ENCODE results near the gene CRIP2.

CRIP2 gene

DNA sequence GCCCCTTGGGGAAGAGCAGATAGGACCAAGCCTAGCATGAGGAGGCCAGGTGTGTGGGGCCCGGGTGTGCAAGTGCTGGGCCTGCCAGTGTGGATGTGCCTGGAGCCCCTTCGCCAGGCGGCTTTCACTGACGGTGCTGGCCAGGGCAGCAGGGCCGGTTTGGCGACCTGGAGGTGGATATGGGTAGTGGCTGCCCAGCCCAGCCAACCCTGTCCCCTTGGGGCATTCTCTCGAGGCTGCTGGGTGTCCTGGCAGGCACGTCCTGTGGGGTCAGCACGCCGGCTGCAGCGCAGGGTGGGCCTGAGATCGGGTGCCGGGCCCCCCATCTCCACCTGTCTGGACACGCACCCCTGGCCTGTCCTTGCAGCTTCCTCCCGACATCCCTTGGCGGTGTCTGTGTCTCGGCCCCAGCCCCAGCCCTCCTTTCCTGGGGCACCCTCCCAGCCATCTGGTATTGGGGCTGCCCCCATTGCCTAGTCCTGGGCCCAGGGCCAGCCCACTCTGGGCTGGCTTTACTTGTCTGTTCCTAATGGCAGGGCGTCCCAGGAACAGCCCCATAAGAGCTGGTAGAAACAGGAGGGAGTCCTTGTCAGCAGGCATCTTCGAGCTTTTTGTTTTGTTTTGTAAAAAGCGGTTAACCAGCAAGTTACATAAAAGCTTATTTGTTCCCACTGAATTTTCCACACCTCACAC lies 7.2 kb upstream of the CRIP2 start:
- no peak overlapping the region for H3K4me3 ChIP-seq (ENCODE audit: low read depth, low read length)
- no peak for DNase-seq (ENCODE audit: low read depth)
- TF ChIP-seq, protein P1, sequence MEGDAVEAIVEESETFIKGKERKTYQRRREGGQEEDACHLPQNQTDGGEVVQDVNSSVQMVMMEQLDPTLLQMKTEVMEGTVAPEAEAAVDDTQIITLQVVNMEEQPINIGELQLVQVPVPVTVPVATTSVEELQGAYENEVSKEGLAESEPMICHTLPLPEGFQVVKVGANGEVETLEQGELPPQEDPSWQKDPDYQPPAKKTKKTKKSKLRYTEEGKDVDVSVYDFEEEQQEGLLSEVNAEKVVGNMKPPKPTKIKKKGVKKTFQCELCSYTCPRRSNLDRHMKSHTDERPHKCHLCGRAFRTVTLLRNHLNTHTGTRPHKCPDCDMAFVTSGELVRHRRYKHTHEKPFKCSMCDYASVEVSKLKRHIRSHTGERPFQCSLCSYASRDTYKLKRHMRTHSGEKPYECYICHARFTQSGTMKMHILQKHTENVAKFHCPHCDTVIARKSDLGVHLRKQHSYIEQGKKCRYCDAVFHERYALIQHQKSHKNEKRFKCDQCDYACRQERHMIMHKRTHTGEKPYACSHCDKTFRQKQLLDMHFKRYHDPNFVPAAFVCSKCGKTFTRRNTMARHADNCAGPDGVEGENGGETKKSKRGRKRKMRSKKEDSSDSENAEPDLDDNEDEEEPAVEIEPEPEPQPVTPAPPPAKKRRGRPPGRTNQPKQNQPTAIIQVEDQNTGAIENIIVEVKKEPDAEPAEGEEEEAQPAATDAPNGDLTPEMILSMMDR (IDR thresholded peaks at IDR 0.05; ENCODE audit: low read depth, low read length, missing control alignments) = no peak
- in situ Hi-C loops (cut with HindIII; ENCODE audit: low sequenced_read_pairs) = no loop called here

DNA sequence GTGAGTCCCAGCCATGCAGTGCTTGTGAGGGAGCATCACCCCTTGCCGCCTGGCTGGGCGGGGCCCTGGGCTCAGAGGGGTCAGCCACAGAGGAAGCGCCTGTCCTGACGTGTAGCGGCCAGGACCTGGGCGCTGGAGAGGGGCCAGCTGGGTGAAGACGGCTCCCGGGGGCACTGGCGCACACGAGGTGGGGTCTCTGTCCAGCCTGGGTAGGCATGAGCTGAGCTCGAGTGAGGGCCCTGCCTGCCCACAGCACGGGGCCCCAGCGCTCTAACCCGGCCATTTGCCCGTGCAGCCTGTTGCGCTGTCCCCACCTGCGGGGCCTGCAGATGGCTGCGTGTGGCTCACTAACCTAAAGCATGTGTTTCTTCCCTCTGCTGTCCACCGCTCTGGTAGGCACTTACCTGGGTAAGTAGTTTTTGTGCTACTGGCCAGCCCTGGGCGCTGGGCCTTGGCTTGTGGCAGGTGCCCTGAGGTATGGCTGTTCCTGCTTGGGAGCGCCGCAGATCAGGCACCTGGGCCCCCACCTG lies 6.6 kb upstream of the CRIP2 start:
- TF ChIP-seq, protein P1 (IDR thresholded peaks at IDR 0.05; ENCODE audit: low read depth, low read length, missing control alignments) = no peak
- DNase-seq (ENCODE audit: low read depth) = no peak
- in situ Hi-C loops (cut with HindIII; ENCODE audit: low sequenced_read_pairs) = no loop called here
- no peak overlapping the region for H3K4me3 ChIP-seq (ENCODE audit: low read depth, low read length)

DNA sequence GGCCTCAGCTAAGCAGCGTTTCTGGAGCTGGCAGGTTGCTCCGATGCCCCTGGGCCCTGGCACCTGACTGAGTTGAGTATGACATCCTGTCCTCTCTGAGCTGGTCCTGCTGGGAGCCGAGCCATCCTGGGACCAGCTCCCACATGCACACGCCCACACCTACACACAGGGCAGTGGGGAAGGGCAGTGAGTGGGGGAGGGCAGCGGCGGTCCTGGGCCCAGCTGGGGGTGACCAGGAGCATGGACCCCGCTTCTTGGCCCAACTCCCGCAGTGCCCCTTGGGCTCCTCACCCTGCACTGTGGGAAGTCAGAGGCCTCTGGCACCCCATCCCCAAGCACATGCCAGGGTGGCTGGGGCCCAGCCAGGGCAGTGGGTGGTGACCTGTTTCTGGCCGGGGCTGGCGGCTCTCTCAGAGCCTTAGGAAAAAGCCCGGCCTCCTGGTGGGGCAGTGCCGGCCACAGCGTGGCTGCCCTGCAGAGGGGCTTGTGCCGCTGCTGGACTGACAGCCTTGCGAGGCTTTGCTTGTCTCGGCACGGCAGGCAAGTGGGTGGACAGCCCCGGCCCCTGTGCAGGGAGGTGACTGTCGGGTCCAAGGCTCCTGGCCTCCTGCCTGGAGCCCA lies 5.9 kb upstream of the CRIP2 start:
- no peak overlapping the region for H3K4me3 ChIP-seq (ENCODE audit: low read depth, low read length)
- TF ChIP-seq, protein P1 (IDR thresholded peaks at IDR 0.05; ENCODE audit: low read depth, low read length, missing control alignments) = no peak
- no peak for DNase-seq (ENCODE audit: low read depth)
- in situ Hi-C loops (cut with HindIII; ENCODE audit: low sequenced_read_pairs) = no loop called here

DNA sequence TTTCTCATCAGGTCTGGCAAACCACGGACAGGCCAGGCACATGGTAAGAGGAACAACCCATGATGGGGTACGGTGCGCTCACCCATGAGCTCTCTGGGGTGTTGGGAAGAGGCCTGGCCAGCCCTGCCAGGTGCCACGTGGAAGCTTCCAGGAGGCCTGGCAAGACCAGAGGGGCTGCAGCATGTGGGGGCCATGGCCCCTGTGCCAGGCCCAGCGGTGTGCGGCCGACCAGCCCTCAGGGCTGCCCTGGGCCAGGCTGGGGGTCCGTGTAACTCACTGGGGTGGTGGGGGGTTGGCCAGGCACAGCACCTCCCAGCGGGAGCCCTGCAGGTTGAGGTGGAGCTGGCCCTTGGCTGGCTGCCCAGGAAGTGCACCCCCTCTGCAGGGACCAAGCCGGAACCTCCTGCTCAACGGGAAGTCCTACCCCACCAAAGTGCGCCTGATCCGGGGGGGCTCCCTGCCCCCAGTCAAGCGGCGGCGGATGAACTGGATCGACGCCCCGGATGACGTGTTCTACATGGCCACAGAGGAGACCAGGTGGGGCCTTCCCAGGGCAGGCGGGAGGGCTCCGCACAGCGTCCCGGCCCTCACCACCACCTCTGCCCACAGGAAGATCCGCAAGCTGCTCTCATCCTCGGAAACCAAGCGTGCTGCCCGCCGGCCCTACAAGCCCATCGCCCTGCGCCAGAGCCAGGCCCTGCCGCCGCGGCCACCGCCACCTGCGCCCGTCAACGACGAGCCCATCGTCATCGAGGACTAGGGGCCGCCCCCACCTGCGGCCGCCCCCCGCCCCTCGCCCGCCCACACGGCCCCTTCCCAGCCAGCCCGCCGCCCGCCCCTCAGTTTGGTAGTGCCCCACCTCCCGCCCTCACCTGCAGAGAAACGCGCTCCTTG lies 4.9 kb upstream of the CRIP2 start:
- in situ Hi-C loops (cut with HindIII; ENCODE audit: low sequenced_read_pairs) = no loop called here
- TF ChIP-seq, protein P1 (IDR thresholded peaks at IDR 0.05; ENCODE audit: low read depth, low read length, missing control alignments) = no peak
- H3K4me3 ChIP-seq (ENCODE audit: low read depth, low read length) = no peak overlapping the region
- no peak for DNase-seq (ENCODE audit: low read depth)

DNA sequence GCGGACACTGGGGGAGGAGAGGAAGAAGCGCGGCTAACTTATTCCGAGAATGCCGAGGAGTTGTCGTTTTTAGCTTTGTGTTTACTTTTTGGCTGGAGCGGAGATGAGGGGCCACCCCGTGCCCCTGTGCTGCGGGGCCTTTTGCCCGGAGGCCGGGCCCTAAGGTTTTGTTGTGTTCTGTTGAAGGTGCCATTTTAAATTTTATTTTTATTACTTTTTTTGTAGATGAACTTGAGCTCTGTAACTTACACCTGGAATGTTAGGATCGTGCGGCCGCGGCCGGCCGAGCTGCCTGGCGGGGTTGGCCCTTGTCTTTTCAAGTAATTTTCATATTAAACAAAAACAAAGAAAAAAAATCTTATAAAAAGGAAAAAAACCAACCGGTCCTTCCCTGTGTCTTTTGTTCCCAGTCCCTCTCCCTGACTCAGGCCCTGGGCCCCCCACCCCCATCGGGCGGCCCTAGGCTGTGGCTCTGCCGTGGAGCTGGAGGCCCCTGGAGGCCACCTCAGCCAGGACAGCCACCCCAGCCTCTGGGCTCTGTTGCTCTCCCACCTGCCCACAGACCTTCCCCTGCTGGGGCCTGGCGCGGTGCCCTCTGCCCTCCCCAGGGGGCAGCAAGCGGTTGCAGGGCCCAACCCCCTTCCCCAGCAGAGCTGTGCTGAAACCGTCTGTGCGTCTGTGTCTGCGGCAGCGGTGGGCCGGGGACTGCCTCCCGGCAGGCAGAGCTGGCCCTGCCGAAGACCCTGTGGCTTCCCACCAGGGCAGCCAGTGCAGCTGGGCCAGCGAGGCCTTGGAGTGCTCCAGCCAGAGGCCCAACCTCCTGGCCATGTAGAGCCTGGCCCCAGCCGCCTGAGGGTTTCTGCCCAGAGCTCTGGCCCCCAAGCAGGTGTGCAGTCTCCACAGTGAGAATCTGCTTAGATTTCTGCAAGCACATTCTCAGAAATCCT lies 4.0 kb upstream of the CRIP2 start:
- no peak for DNase-seq (ENCODE audit: low read depth)
- TF ChIP-seq, protein P1 (IDR thresholded peaks at IDR 0.05; ENCODE audit: low read depth, low read length, missing control alignments) = no peak
- no peak overlapping the region for H3K4me3 ChIP-seq (ENCODE audit: low read depth, low read length)
- in situ Hi-C loops (cut with HindIII; ENCODE audit: low sequenced_read_pairs) = no loop called here
